Right atrium auricular region (tissue), 2 donors: Measurements from ENCODE around the gene CD4. TPM values are rescaled to one million over a fixed set of nuclear protein-coding genes. Genes with fewer than 3 reads are reported as not detected.

ENCODE experiments used
- DNase-seq: peaks from one replicate; pipeline ENCODE4 v3.0.0-alpha.2; 2019; ENCODE audit warnings: low spot score
- H3K27ac ChIP-seq, 2 donors: fragments of 200-600 bp; sonication (generic); 1 replicate in 1 of 2; 2 replicates in 1 of 2; pipeline ENCODE4 v1.5.1; 2016 to 2019
- H3K27me3 ChIP-seq, 2 donors: fragments of 200-600 bp; sonication (generic); one replicate each; pipeline versions ENCODE4 v1.5.1 to v1.6.0; 2017 to 2019
- H3K36me3 ChIP-seq: fragments of 200-600 bp; sonication (generic); one replicate; pipeline ENCODE4 v1.5.1; 2016
- H3K4me1 ChIP-seq, 2 donors: fragments of 200-600 bp; sonication (generic); one replicate each; pipeline versions ENCODE4 v1.5.1 to v1.6.0; 2017 to 2019
- H3K4me3 ChIP-seq, 2 donors: fragments of 200-600 bp; sonication (generic); 1 replicate in 1 of 2; 2 replicates in 1 of 2; pipeline ENCODE4 v1.5.1; 2017 to 2019; ENCODE audit warnings: mild to moderate bottlenecking in 1 of 2, moderate library complexity in 1 of 2
- H3K9me3 ChIP-seq, 2 donors: fragments of 200-600 bp; sonication (generic); one replicate each; pipeline ENCODE4 v1.5.1; 2019
- CTCF ChIP-seq, 2 donors: fragments of 200-600 bp; sonication (generic); IDR thresholded peaks; one replicate each; pipeline ENCODE4 v1.5.1; 2019; ENCODE audit warnings: antibody characterized with exemption in 2 of 2
- total RNA-seq, 2 donors: library from RNA; depleted of rRNA; stranded (reverse); fragments of >200 nt; gene quantifications; one replicate each; pipeline ENCODE4 v1.1.0, GENCODE V29; 2016

The CD4 gene
- total RNA-seq, 2 donors from 2014 or later: 3.2 to 7.3 TPM

GRCh38 chr12:6820166-6820565 lies 30.8 kb downstream of the CD4 start:
- no peak overlapping the region for H3K27ac ChIP-seq
- H3K4me3 ChIP-seq: no peak overlapping the region
- no peak for DNase-seq
- no peaks in the 10 kb centered on the region for H3K9me3 ChIP-seq
- no peaks in the 10 kb centered on the region for H3K27me3 ChIP-seq
- H3K36me3 ChIP-seq: no peaks in the 10 kb centered on the region
- peaks cover 3 to 23% of the 10 kb centered on the region in 2 donors for H3K4me1 ChIP-seq
- TF ChIP-seq CTCF (IDR thresholded peaks at IDR 0.05): no peak

- no peaks in the 10 kb centered on the region for H3K9me3 ChIP-seq
- no peaks in the 10 kb centered on the region for H3K27me3 ChIP-seq
- no peak for TF ChIP-seq CTCF (IDR thresholded peaks at IDR 0.05)
- H3K36me3 ChIP-seq: no peaks in the 10 kb centered on the region
- H3K27ac ChIP-seq: peak within 1 kb of the TSS; percentile 69 to 73
- no peak for DNase-seq
- peak within 1 kb of the TSS; percentile 49 to 58 for H3K4me3 ChIP-seq
- peaks cover 3 to 32% of the 10 kb centered on the region in 2 donors for H3K4me1 ChIP-seq
These were observed 32.5 kb downstream of the CD4 start, which contains the start of gene GPR162 for GRCh38 chr12:6821591-6822425. TSS of gene GPR162 (plus strand) at chr12:6821821. CDS start at chr12:6823899, 2,078 bp downstream.

GRCh38 chr12:6822426-6823135 lies 33.3 kb downstream of the CD4 start:
- Histone ChIP-seq H3K36me3 (no peaks in the 10 kb centered on the region), H3K27me3 (no peaks in the 10 kb centered on the region), H3K27ac (no peak overlapping the region), H3K9me3 (no peaks in the 10 kb centered on the region), H3K4me3 (peak overlapping the region in 1 of 2 donors; percentile 58), H3K4me1 (peaks cover 3 to 40% of the 10 kb centered on the region in 2 donors)
- DNase-seq: no peak
- TF ChIP-seq CTCF (IDR thresholded peaks at IDR 0.05): no peak

- H3K27ac ChIP-seq: no peak overlapping the region
- TF ChIP-seq CTCF (IDR thresholded peaks at IDR 0.05): no peak
- no peaks in the 10 kb centered on the region for H3K27me3 ChIP-seq
- peaks cover 3 to 47% of the 10 kb centered on the region in 2 donors for H3K4me1 ChIP-seq
- no peak overlapping the region for H3K4me3 ChIP-seq
- H3K36me3 ChIP-seq: no peaks in the 10 kb centered on the region
- DNase-seq: no peak
- no peaks in the 10 kb centered on the region for H3K9me3 ChIP-seq
These were observed 34.1 kb downstream of the CD4 start for GRCh38 chr12:6823182-6824084.

GRCh38 chr12:6824085-6824775 lies 34.9 kb downstream of the CD4 start:
- H3K27me3 ChIP-seq: no peaks in the 10 kb centered on the region
- no peaks in the 10 kb centered on the region for H3K36me3 ChIP-seq
- no peaks in the 10 kb centered on the region for H3K9me3 ChIP-seq
- no peak overlapping the region for H3K4me3 ChIP-seq
- peaks cover 3 to 51% of the 10 kb centered on the region in 2 donors for H3K4me1 ChIP-seq
- no peak for DNase-seq
- no peak overlapping the region for H3K27ac ChIP-seq
- TF ChIP-seq CTCF (IDR thresholded peaks at IDR 0.05): no peak
